NCI-H1417 treated with DMSO at 0.1 percent for 48 hours (cell line): ENCODE measurements around the gene CDC5L.
"Not testable (repeated sequence)": the region's sequence is repeated elsewhere in the genome, so short reads cannot be mapped to it uniquely, and the experiment has no call there.

ENCODE experiments used
- DNase-seq: peaks from one replicate; lab custom pipeline; 2025; lab: John Stamatoyannopoulos, UW

The CDC5L gene

GRCh38 chr6:44387346-44388134, at the start of gene CDC5L:
Gene CDC5L, plus strand, starts transcription at chr6:44387706. Its CDS starts 118 bp downstream, at chr6:44387824.
- peak; percentile 94 for DNase-seq

DNA sequence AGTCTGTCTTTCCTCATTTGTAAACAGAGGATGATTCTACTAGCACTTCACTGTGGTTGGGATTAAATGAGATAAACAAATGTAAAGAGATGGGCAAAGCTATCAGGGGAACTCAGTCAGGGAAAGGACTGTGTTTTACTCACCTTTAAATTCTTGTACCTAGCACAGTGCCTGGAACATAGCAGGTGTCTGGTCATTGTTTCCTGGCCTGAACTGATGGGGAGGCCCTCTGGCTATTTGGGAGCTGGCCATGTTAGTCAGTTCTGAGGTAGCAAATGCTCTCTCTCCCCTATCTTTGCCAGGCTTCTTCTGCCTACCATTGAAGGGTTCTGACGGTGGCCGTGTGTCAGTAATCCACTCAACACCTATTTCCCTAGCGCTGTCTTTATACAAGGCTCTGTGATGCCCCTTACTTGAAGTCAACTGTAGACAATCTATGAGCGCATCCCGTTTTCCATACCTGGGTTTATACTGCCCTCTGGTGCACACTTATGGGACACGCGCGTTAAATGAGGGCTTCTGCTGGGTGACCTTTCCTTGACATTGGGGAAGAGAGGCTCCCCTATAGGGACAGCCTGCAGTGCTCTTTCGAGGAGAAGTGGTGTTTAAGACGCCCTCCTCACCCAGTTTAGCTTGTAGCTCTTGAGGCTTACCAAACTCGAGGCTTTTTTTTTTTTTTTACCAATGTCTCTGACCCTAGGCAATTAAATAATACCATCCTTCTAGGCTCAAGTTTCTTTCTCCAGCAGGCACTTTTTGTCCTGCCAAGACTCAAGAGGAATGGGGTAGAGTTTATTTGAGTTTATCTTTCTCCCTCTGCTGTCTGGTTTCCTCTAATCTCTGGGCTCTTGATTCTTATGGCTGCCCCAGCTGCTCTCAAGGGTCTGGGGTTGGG, 49.0 kb upstream of the CDC5L start:
- DNase-seq = no peak

GRCh38 chr6:44339301-44339700, 48.2 kb upstream of the CDC5L start:
- no peak for DNase-seq

GRCh38 chr6:44339763-44340625, 47.5 kb upstream of the CDC5L start:
- no peak for DNase-seq

- no peak for DNase-seq
These were observed 46.2 kb upstream of the CDC5L start for GRCh38 chr6:44341095-44341890.

GRCh38 chr6:44342052-44342451, 45.5 kb upstream of the CDC5L start:
- DNase-seq = no peak

DNA sequence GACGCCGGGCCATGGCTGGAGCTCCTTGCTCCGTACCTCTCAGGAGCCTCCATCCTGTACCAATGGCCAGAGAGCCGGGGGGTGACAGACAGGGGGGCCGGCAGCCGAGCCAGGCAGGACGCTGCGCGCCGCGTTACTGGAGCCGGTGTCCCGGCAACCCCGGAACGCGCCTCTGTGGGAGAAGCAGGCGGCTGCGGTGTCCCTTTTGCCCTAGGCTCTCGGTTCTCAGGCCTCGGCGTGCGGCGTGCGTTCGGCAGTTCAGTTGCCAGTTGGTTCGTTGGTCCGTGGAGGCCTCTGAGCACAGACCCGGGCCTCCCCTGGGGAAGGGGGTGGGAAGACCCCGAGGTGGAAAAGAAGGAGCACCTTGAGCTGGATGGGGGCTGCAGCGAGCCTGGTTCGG, 45.0 kb upstream of the CDC5L start, which contains the start of gene SPATS1:
Gene SPATS1, plus strand, starts transcription at position 162 of the 400 bp plus-strand sequence. CDS start 446 bp downstream, outside the sequence.
- DNase-seq = no peak

- not testable (repeated sequence) for DNase-seq
These were observed 40.7 kb upstream of the CDC5L start for GRCh38 chr6:44346818-44347217.

DNA sequence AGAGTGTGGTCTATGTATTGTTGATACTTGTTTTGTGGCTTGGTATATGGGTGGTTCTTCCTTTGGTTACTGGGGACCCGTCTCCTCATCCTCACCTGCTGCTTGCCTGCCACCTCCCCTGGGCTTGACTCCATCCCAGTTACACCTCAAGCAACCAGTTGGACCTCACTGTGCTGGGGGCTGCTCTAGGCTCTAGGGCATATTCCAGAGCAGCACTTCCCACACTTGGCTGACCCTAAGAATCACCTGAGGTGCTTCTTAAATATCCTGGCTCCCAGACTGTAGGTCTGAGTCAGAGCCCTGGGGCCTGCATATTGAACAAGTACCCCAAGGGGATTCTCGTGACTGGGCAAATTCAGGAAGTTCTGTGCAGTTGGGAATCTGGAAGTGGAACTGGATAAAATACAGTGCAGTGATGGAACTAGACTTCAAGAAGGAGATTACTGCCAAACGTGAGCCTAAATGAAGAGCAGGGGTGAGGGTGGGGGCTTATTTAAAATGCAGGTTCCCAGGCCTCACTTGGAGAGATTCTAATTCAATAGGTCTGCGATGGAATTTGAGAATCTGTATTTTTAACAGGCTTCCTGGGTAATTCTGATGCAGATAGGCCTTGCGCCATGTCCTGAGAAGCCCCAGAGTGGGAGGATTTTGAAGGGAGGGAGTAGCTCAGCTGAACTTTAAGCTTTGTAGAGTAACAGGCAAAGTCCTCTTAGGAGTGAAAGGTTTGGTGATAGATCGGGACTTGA, 37.4 kb upstream of the CDC5L start:
- DNase-seq = no peak

DNA sequence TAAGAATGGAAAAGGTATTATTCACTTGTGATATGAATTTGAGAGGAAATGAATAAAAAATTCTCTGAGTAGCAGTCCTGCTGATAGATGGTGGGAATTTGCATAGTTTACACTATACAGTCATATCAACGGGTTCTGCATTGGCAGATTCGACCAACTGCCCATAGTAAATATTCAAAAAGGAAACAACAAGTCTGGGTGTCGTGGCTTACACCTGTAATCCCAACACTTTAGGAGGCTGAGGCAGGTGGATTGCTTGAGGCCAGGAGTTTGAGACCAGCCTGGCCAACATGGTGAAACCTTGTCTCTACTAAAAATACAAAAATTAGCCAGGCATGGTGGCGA, 36.9 kb upstream of the CDC5L start:
- not testable (repeated sequence) for DNase-seq

DNA sequence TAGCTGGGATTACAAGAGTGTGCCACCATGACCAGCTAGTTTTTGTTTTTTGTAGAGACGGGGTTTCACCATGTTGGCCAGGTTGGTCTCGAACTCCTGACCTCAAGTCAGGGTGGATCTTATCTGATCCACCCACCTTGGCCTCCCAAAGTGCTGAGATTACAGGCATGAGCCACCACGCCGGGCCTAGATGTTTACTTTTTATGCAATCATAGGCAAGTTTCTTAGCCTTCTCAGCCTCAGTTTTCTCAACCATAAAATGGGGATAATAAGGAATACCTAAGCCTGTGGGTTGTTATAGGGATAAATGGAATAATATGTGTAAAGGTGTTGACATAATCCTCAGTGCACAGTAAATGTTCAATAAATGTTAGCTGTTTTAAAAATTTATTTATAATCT, 35.2 kb upstream of the CDC5L start:
- no peak for DNase-seq

DNA sequence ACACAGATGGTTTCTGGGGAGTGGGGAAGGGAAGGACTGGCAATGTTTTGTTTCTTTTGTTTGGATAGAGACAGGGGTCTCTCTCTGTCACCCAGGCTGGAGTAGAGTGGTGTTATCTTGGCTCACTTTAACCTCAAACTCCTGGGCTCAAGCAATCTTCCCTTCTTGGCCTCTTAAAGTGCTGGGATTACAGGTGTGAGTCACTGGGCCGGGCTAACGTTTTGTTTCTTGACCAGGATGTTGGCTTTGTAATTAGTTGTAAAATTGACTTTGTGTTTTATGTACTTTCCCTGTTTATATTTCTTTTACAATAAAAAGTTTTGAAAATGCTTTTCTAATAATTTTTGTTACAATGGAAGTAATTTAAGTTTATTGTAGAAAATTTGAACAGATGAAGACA, 34.2 kb upstream of the CDC5L start:
- no peak for DNase-seq

DNA sequence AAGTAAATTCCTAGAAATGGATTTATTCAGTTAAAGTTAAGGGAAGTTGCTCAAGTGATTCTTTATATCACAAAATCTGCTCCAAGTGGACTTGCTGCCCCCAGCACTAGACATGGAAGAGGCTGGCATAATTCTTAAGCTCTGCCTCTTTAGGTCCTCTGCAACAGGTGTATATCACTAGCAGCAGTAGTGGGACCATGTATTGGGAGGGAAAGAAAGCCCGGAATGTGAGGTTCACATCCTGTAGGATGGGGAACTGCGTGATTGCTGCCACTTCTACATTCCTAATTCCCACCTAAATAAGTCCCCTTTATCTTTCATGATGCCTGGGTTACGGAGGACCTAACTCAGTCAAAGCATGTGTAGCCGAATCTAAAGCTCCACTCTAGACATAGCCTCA, 31.9 kb upstream of the CDC5L start:
- no peak for DNase-seq

GRCh38 chr6:44356487-44356886, 31.0 kb upstream of the CDC5L start:
- DNase-seq = no peak

- DNase-seq = no peak
These were observed 27.5 kb upstream of the CDC5L start for GRCh38 chr6:44359973-44360372.

DNA sequence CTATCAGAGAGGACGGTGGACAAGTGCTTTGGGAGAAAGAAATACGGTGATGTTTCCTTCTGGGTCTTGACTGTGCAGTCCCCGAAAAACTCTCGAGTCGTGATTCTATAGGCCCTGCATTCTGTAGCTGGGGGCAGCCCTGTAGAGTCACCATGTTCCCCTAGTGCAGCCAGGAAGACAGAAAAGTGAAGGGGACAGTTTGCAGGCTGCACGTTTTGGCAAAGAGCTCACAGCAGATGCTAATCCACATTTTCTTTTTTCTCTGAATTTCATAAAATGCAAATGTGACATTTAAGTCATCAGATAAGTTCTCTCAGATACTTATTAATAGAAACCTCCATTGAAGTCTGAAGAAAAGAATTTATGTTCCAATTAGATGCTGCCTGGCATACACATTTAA, 25.6 kb upstream of the CDC5L start:
- DNase-seq = no peak

DNA sequence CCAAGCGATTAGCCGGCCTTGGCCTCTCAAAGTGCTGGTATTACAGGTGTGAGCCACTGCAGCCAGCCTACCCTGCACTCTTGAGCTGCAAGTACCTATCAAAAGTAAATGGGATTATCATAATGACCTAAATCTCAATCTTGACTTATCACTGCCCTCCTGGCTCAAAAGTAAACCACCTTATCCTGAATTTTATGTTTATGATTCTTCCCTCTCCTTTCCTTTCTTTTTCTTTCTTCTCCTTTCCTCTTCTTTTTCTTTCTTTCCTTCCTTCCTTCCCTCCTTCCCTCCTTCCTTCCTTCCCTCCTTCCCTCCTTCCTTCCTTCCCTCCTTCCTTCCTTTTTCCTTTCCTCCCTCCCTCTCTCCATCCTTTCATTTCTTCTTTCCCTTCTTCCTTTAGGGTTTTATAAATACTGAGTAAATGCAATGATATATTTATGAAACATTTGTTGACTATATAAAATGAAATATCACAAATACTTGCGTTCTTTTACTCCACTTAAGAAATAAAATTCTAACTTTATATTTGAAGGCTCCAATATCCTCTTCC, 24.1 kb upstream of the CDC5L start:
- no peak for DNase-seq

DNA sequence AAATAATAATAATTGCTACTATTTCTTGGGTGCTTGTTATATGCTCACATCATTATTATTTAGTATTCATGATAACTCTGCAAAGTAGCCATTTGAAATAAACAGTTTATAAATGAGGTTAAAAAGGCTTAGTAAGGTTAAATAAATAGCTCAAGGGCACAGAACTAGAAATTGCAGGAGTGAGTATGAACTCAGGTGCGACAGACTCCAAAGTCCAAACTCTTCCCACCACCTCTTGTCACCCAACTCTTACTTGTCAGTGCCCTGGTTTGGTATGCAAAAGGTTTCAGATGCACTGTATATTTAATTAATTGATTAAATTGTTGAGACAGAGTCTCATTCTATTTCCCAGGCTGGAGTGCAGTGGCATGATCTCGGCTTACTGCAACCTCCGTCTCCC, 20.7 kb upstream of the CDC5L start:
- DNase-seq = no peak

DNA sequence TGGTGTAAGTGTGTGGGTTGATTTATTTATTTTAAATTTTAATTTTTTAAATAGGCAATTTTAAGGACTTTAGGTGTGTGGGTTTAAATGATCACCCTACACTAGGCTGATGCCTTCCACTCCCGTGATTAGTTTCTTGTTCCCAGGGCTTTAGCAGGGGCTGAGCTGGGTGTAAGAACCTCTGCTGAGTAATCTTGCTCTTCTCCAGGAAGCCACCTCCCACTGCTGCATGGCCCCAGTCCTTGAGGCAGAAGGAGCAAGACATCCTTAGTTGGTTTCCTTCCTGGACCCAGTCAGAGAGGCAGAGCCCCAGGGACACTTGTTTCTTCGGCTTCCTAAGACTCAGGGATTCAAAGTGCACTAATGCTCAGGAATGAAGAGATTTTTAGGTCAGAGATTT, 19.8 kb upstream of the CDC5L start:
- no peak for DNase-seq

DNA sequence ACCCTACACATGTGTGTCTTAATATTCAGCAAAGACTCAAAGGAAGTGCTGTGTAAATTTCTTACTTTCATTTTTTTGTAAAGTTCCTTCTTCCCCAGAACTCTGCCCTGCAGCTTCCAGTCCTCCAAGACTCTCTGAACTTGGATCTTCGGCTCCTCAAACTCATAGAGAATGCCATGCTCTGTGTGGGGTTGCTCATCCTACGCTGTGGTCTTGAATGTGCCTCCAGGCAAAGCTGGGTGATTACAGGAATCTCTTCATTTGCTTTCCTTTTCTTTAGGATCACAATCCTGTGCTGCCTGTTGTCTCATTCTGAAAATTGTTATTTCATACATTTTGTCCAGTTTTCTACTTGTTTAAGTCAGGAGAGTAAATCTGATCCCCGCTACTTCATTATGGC, 14.5 kb upstream of the CDC5L start:
- no peak for DNase-seq
